Neural progenitor cell (in vitro differentiated cells): Measurements from ENCODE around the gene NT5C. TPM values are rescaled to one million over a fixed set of nuclear protein-coding genes. Genes with fewer than 3 reads are reported as not detected.

ENCODE experiments used
- DNase-seq: peaks from one replicate; pipeline ENCODE4 v3.0.0-alpha.2; 2016; ENCODE audit warnings: low spot score
- H2AFZ ChIP-seq: fragments of 200-600 bp; sonication (generic); replicated peaks from 2 replicates; pipeline ENCODE4 v1.6.1; 2016; ENCODE audit warnings: antibody characterized with exemption
- H3F3A ChIP-seq: fragments of 200-600 bp; sonication (generic); 2 replicates; pipeline ENCODE4 v1.6.1; 2016; ENCODE audit warnings: antibody characterized with exemption, low read depth
- H3K27ac ChIP-seq: fragments of 200-600 bp; sonication (generic); 2 replicates; pipeline ENCODE4 v1.5.1; 2016; ENCODE audit warnings: mild to moderate bottlenecking
- H3K27me3 ChIP-seq: fragments of 200-600 bp; sonication (generic); 2 replicates; pipeline ENCODE4 v1.6.1; 2016; ENCODE audit warnings: mild to moderate bottlenecking, moderate library complexity
- H3K36me3 ChIP-seq: fragments of 200-600 bp; sonication (generic); 2 replicates; pipeline ENCODE4 v1.5.1; 2016
- H3K4me1 ChIP-seq: fragments of 200-600 bp; sonication (generic); 2 replicates; pipeline ENCODE4 v1.6.1; 2016; ENCODE audit warnings: mixed run types
- H3K4me2 ChIP-seq: fragments of 200-600 bp; sonication (generic); 2 replicates; pipeline ENCODE4 v1.6.1; 2016
- H3K4me3 ChIP-seq: fragments of 200-600 bp; sonication (generic); 2 replicates; pipeline ENCODE4 v1.5.1; 2016
- H3K79me2 ChIP-seq: fragments of 200-600 bp; sonication (generic); 2 replicates; pipeline ENCODE4 v1.6.1; 2016; ENCODE audit warnings: low read depth
- H3K9ac ChIP-seq: fragments of 200-600 bp; sonication (generic); 2 replicates; pipeline ENCODE4 v1.6.1; 2016
- H3K9me3 ChIP-seq: fragments of 200-600 bp; sonication (generic); 2 replicates; pipeline ENCODE4 v1.5.1; 2016; ENCODE audit warnings: low read depth
- H4K20me1 ChIP-seq: fragments of 200-600 bp; sonication (generic); 2 replicates; pipeline ENCODE4 v1.6.1; 2016; ENCODE audit warnings: low read depth
- H3K27ac Mint-ChIP-seq: 3 replicates; pipeline ENCODE4 v1.8.0; 2021; ENCODE audit warnings: mixed read lengths
- H3K27me3 Mint-ChIP-seq: 2 replicates; pipeline ENCODE4 v1.8.0; 2022; ENCODE audit warnings: low read depth, mild to moderate bottlenecking, inconsistent platforms, moderate library complexity, mixed read lengths; ENCODE audit not compliant: insufficient read depth
- H3K36me3 Mint-ChIP-seq: 3 replicates; pipeline ENCODE4 v1.8.0; 2021; ENCODE audit warnings: mixed read lengths
- H3K4me1 Mint-ChIP-seq: 3 replicates; pipeline ENCODE4 v1.8.0; 2021; ENCODE audit warnings: mixed read lengths
- H3K4me3 Mint-ChIP-seq: 3 replicates; pipeline ENCODE4 v1.8.0; 2021; ENCODE audit warnings: mild to moderate bottlenecking, moderate library complexity, mixed read lengths
- H3K9me3 Mint-ChIP-seq: 3 replicates; pipeline ENCODE4 v1.8.0; 2020; ENCODE audit warnings: mixed read lengths
- EZH2 ChIP-seq: fragments of 200-600 bp; sonication (generic); IDR thresholded peaks from 2 replicates; pipeline ENCODE4 v1.6.1; 2017; ENCODE audit warnings: antibody characterized with exemption, mild to moderate bottlenecking, moderate library complexity
- EZH2phosphoT487 ChIP-seq: fragments of 200-600 bp; sonication (generic); IDR thresholded peaks from 2 replicates; pipeline ENCODE4 v1.6.1; 2017; ENCODE audit warnings: antibody characterized with exemption
- total RNA-seq: library from RNA; depleted of rRNA; stranded (reverse); fragments of >200 nt; gene quantifications from 2 replicates; pipeline ENCODE4 v1.2.3, GENCODE V29; 2015; ENCODE audit warnings: low replicate concordance
- TF ChIP-seq, protein P1 (sequence below): fragments of 200-600 bp; sonication (generic); IDR thresholded peaks from 2 replicates; pipeline ENCODE4 v1.5.1; 2017; ENCODE audit warnings: antibody characterized with exemption, mild to moderate bottlenecking

The NT5C gene
- total RNA-seq, 1 donor from 2014 or later, result 45.8 TPM

DNA sequence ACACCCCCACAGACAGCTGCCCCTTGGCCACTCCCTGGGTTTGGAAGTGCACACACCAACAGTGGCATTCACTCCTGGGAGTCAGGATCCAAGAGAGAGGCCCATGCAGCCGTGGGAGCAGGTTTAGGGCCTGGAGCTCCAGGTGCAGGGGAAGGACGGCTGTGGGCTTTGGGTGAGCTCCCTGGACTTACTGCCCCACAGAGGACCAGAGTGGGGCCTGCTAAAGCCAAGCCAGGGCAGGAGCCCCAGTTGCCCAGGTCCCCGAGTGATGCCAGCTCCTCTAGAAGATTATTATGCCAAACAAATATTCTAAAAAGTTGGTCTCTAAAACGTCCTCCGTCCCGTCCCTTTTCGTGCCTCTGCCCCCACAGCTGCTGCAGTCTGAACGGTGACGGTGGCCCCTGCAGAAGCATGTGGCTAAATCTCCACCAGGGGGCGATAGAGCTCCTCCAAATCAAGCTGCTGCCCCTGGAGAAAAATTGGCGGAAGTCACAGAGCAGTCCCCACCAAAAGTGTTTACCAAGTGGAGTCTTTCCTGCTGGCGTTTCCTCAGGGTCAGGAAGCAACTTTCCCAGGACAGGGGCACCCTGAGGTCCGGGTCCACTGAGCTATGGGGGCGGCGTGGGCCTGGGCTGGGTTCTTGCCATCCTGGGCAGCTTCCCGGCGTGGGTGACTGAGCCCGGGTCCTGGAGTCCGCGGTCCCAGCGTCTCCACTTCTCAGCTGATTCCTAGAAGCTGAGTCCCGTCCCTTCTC is 17.6 kb downstream of the NT5C start:
- Mint-ChIP-seq H3K9me3 (no peaks in the 10 kb centered on the region), H3K4me3 (peak overlapping the region; percentile 63), H3K27ac (peak overlapping the region; percentile 26), H3K36me3 (no peaks in the 10 kb centered on the region), H3K27me3 (peaks cover 5% of the 10 kb centered on the region), H3K4me1 (peaks cover 24% of the 10 kb centered on the region)
- Histone ChIP-seq H3F3A (peaks cover 12% of the 10 kb centered on the region), H3K27ac (no peak overlapping the region), H3K4me2 (peak overlapping the region; percentile 39), H3K36me3 (no peaks in the 10 kb centered on the region), H3K9ac (no peak overlapping the region), H3K4me1 (peaks cover 3% of the 10 kb centered on the region), H4K20me1 (no peaks in the 10 kb centered on the region), H3K4me3 (no peak overlapping the region), H3K9me3 (no peaks in the 10 kb centered on the region), H2AFZ (peak overlapping the region; percentile 68), H3K79me2 (peaks cover 8% of the 10 kb centered on the region), H3K27me3 (peaks cover 1% of the 10 kb centered on the region)
- peak; percentile 91 for DNase-seq
- TF ChIP-seq EZH2, result no peak
- TF ChIP-seq, protein P1, sequence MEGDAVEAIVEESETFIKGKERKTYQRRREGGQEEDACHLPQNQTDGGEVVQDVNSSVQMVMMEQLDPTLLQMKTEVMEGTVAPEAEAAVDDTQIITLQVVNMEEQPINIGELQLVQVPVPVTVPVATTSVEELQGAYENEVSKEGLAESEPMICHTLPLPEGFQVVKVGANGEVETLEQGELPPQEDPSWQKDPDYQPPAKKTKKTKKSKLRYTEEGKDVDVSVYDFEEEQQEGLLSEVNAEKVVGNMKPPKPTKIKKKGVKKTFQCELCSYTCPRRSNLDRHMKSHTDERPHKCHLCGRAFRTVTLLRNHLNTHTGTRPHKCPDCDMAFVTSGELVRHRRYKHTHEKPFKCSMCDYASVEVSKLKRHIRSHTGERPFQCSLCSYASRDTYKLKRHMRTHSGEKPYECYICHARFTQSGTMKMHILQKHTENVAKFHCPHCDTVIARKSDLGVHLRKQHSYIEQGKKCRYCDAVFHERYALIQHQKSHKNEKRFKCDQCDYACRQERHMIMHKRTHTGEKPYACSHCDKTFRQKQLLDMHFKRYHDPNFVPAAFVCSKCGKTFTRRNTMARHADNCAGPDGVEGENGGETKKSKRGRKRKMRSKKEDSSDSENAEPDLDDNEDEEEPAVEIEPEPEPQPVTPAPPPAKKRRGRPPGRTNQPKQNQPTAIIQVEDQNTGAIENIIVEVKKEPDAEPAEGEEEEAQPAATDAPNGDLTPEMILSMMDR, result peak; percentile 95

DNA sequence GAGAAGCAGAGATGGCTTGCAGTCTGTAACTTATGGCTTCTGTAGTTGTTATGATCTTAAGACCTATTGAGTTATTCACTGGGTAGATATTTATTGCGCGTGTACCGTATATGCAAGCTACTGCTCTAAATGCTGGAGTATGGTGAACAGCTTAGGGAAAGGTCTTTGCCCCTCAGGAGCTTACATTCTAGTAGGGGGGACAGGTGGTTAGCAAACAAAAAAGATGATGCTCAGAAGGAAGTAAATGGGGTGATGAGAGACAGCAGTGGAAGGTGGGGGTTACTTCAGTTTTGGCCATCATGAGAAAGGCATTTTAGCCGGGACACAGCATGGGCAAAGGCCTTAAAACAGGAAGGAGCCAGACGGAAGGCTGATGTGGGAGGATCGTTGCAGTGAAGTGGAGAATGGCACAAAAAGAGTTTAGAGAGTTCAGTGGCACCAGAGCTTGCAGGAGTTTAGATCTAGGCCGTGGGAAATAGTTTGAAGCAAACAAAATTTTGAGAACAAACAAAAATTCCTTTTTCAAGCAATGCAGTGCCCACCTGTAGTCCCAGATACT is 19.7 kb downstream of the NT5C start:
- Mint-ChIP-seq H3K36me3 (no peaks in the 10 kb centered on the region), H3K27ac (no peak overlapping the region), H3K4me1 (peaks cover 27% of the 10 kb centered on the region), H3K4me3 (peak overlapping the region; percentile 50), H3K27me3 (peaks cover 4% of the 10 kb centered on the region), H3K9me3 (no peaks in the 10 kb centered on the region)
- peaks cover 9% of the 10 kb centered on the region for H3K27me3 ChIP-seq
- H3K4me2 ChIP-seq, result no peak overlapping the region
- no peaks in the 10 kb centered on the region for H3K9me3 ChIP-seq
- peaks cover 21% of the 10 kb centered on the region for H3F3A ChIP-seq
- H3K36me3 ChIP-seq, result no peaks in the 10 kb centered on the region
- H2AFZ ChIP-seq, result no peak overlapping the region
- H3K9ac ChIP-seq, result no peak overlapping the region
- H3K27ac ChIP-seq, result no peak overlapping the region
- no peak for TF ChIP-seq EZH2phosphoT487
- TF ChIP-seq EZH2, result no peak
- TF ChIP-seq, protein P1, result no peak
- H3K4me3 ChIP-seq, result no peak overlapping the region
- H3K79me2 ChIP-seq, result peaks cover 8% of the 10 kb centered on the region
- no peaks in the 10 kb centered on the region for H4K20me1 ChIP-seq
- no peak for DNase-seq
- H3K4me1 ChIP-seq, result peaks cover 3% of the 10 kb centered on the region

DNA sequence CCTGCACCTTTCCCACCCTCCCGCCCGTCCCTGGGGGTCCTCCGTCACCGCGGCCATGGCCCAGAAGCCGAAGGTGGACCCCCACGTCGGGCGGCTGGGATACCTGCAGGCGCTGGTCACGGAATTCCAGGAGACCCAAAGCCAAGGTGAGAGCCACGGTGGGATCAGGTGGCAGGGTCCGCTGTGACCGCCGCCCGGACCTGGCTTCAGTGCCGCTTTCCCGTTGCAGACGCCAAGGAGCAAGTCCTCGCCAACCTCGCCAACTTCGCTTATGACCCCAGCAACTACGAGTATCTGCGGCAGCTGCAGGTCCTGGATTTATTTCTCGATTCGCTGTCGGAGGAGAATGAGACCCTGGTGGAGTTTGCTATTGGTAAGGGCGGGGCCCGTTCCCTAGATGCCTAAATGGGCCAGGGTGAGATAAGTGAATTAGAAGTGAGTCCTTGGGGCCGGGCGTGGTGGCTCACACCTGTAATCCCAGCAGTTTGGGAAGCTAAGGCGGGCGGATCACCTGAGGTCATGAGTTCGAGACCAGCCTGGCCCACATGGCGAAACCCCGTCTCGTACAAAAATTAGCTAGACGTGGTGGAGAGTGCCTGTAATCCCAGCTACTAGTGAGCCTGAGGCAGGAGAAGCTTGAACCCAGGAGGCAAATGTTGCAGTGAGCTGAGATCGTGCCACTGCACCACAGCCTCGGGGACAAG is 21.2 kb downstream of the NT5C start:
- Histone ChIP-seq H3K4me2 (peak overlapping the region; percentile 90), H3K9ac (no peak overlapping the region), H3K27me3 (peaks cover 9% of the 10 kb centered on the region), H3F3A (peaks cover 25% of the 10 kb centered on the region), H3K79me2 (peaks cover 8% of the 10 kb centered on the region), H3K36me3 (no peaks in the 10 kb centered on the region), H3K4me1 (peaks cover 3% of the 10 kb centered on the region), H3K27ac (no peak overlapping the region), H3K9me3 (no peaks in the 10 kb centered on the region), H2AFZ (peak overlapping the region; percentile 95), H3K4me3 (peak overlapping the region; percentile 81), H4K20me1 (no peaks in the 10 kb centered on the region)
- Mint-ChIP-seq H3K36me3 (no peaks in the 10 kb centered on the region), H3K9me3 (no peaks in the 10 kb centered on the region), H3K4me1 (peaks cover 31% of the 10 kb centered on the region), H3K27ac (no peak overlapping the region), H3K4me3 (peak overlapping the region; percentile 90), H3K27me3 (peaks cover 4% of the 10 kb centered on the region)
- no peak for TF ChIP-seq EZH2
- TF ChIP-seq EZH2phosphoT487, result no peak
- TF ChIP-seq, protein P1, result no peak
- DNase-seq, result peak; percentile 45
